ENCODE results near the gene AKIP1. TPM values are rescaled to one million over a fixed set of nuclear protein-coding genes. Genes with fewer than 3 reads are reported as not detected.
"Not testable (repeated sequence)": the region's sequence is repeated elsewhere in the genome, so short reads cannot be mapped to it uniquely, and the experiment has no call there.

Gene AKIP1
- total and polyA plus RNA-seq, 2 donors (not counting 3 experiments of a cell fraction or from before 2014, with no cell fraction given): 21.9 to 32.4 TPM

DNA sequence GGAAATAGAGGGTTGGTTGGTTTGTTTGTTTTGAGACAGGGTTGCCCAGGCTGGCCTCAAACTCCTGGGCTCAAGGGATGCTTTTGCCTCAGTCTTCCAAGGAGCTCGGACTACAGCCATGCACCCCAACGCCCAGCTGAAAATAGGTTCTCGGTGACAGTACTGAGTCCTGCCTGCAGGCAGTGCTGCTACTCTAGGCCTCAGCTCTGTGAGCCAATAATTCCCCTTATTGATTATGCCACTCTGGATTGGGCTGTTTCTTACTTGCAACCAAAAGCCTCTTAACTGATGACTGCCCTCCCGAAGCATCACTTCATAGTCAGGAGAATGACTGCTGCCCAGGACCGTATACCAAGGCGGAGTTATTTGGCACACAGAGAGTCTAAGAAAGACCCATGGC, 22.9 kb downstream of the AKIP1 start:
- Histone ChIP-seq H3K9ac (replicated peaks; ENCODE audit: extremely low read depth, insufficient read depth, low read length) (no peak overlapping the region), H3K9me1 (replicated peaks; ENCODE audit: control insufficient read depth, extremely low read depth, insufficient read depth, low read length) (no peaks in the 10 kb centered on the region), H3K27ac (ENCODE audit: insufficient read depth, low read depth, low read length) (no peak overlapping the region), H4K20me1 (replicated peaks; ENCODE audit: control insufficient read depth, extremely low read depth, insufficient read depth, low read length) (no peaks in the 10 kb centered on the region), H3K9me3 (replicated peaks; ENCODE audit: control insufficient read depth, insufficient read depth, low read length) (no peaks in the 10 kb centered on the region), H3K4me2 (ENCODE audit: insufficient read depth, low read length) (no peak overlapping the region), H2AFZ (ENCODE audit: low read depth, low read length) (no peak overlapping the region), H3K36me3 (ENCODE audit: control insufficient read depth in 2 of 2, extremely low read depth in 1 of 2, insufficient read depth in 2 of 2, low read length in 2 of 2) (no peaks in the 10 kb centered on the region), H3K79me2 (ENCODE audit: control insufficient read depth, insufficient read depth, low read length) (no peaks in the 10 kb centered on the region), H3K4me3 (replicated peaks in 1 of 3; ENCODE audit: insufficient read depth in 1 of 3, low read depth in 1 of 3, low read length in 3 of 3) (no peak overlapping the region), H3K27me3 (ENCODE audit: control insufficient read depth in 2 of 2, insufficient read depth in 2 of 2, low read length in 2 of 2) (no peaks in the 10 kb centered on the region), H3K4me1 (ENCODE audit: control insufficient read depth, extremely low read depth, insufficient read depth, low read length) (peaks cover 7% of the 10 kb centered on the region)
- BruUV-seq (replicated peaks): no TSS peak
- intact Hi-C loops (cut with micrococcal nuclease): no loop called here
- FAIRE-seq (no peak), DNase-seq (ENCODE audit: low read depth, low spot score) (no peak)
- CTCF ChIA-PET: interaction anchor here (1.0 to 3.9 kb wide), 2 partner anchors 26 to 204 kb away, joined by 3 to 21 read pairs; no protein-coding TSS in a partner anchor
- no peak for TF ChIP-seq GATA2 (IDR thresholded peaks at IDR 0.05; ENCODE audit: insufficient read depth, insufficient read length, low read depth, low read length)
- dilution Hi-C loops (cut with MboI; ENCODE audit: extremely low pct_ligation_motif_present, low sequenced_read_pairs): no loop called here
- POLR2A ChIA-PET: no interaction called here

DNA sequence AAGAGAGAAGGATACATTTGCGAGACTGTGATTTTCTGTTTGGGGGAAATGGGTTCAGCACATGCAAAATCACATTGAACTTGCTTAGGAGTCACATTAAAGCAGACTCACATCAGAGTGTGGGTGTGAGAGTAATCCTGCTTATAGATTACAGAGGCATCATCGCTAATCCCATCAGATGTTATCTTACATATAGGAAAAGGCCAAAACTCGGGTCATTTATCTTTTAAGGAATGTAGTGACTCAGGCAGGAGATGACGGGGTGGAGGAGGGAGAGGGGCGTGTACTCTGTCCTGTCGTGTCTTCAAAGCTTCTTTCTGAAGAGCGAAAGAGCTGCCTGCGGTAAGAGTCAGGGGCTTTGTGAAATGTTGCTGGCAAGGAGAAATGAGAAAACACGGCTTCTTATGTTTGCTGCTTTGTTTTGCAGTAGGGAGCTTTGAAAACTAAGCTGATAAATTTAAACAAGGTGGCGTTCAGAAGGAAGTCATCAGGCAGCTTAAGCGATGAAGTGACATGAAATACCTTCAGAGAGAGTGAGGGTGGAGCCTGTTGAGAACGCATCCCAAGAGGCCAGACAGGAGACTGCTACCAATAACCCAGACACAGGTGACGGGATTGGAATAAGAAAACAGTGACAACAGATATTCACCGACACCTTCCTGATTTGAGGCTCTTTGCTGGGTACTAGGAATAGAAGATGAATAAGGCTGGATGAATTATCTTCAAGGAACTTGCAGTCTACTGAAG, 23.9 kb downstream of the AKIP1 start:
- TF ChIP-seq GATA2 (IDR thresholded peaks at IDR 0.05; ENCODE audit: insufficient read depth, insufficient read length, low read depth, low read length): peak; percentile 77
- TF ChIP-seq POLR2A (IDR thresholded peaks at IDR 0.05; ENCODE audit: low read depth, low read length): no peak
- Histone ChIP-seq H3K4me1 (ENCODE audit: control insufficient read depth, extremely low read depth, insufficient read depth, low read length) (peaks cover 7% of the 10 kb centered on the region), H3K9me3 (replicated peaks; ENCODE audit: control insufficient read depth, insufficient read depth, low read length) (no peaks in the 10 kb centered on the region), H3K4me2 (ENCODE audit: insufficient read depth, low read length) (peak overlapping the region; percentile 39), H3K27me3 (ENCODE audit: control insufficient read depth in 2 of 2, insufficient read depth in 2 of 2, low read length in 2 of 2) (no peaks in the 10 kb centered on the region), H2AFZ (ENCODE audit: low read depth, low read length) (peak overlapping the region; percentile 51), H3K9me1 (replicated peaks; ENCODE audit: control insufficient read depth, extremely low read depth, insufficient read depth, low read length) (no peaks in the 10 kb centered on the region), H3K9ac (replicated peaks; ENCODE audit: extremely low read depth, insufficient read depth, low read length) (no peak overlapping the region), H3K27ac (ENCODE audit: insufficient read depth, low read depth, low read length) (no peak overlapping the region), H4K20me1 (replicated peaks; ENCODE audit: control insufficient read depth, extremely low read depth, insufficient read depth, low read length) (no peaks in the 10 kb centered on the region), H3K79me2 (ENCODE audit: control insufficient read depth, insufficient read depth, low read length) (no peaks in the 10 kb centered on the region), H3K4me3 (replicated peaks in 1 of 3; ENCODE audit: insufficient read depth in 1 of 3, low read depth in 1 of 3, low read length in 3 of 3) (no peak overlapping the region), H3K36me3 (ENCODE audit: control insufficient read depth in 2 of 2, extremely low read depth in 1 of 2, insufficient read depth in 2 of 2, low read length in 2 of 2) (no peaks in the 10 kb centered on the region)
- DNase-seq (ENCODE audit: low read depth, low spot score) (no peak), FAIRE-seq (no peak)
- POLR2A ChIA-PET: no interaction called here
- intact Hi-C loops (cut with micrococcal nuclease) (no loop called here), dilution Hi-C loops (cut with MboI; ENCODE audit: extremely low pct_ligation_motif_present, low sequenced_read_pairs) (no loop called here)
- CTCF ChIA-PET: interaction anchor here (0.6 to 1.0 kb wide), 3 partner anchors 21 to 203 kb away, joined by 3 to 5 read pairs (median 3); no protein-coding TSS in a partner anchor
- no TSS peak for BruUV-seq (replicated peaks)

DNA sequence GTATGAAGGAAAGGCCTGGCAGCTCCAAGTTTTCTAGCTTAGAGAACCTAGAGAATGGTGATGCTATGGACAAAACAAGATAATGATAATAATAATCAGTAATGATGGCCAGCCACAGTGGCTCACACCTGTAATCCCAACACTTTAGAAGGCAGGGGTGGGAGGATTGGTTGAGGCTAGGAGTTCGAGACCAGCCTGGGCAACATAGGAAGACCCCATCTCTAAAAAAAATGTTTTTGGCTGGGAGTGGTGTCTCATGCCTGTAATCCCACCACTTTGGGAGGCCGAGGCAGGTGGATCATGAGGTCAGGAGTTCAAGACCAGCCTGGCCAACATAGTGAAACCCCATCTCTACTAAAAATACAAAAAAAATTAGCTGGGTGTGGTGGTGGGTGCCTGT, 24.8 kb downstream of the AKIP1 start:
- H3K36me3 ChIP-seq (ENCODE audit: control insufficient read depth in 2 of 2, extremely low read depth in 1 of 2, insufficient read depth in 2 of 2, low read length in 2 of 2); H3K79me2 ChIP-seq (ENCODE audit: control insufficient read depth, insufficient read depth, low read length); intact Hi-C loops (cut with micrococcal nuclease); DNase-seq (ENCODE audit: low read depth, low spot score); H3K9ac ChIP-seq (replicated peaks; ENCODE audit: extremely low read depth, insufficient read depth, low read length); H3K4me3 ChIP-seq (replicated peaks in 1 of 3; ENCODE audit: insufficient read depth in 1 of 3, low read depth in 1 of 3, low read length in 3 of 3); FAIRE-seq; H4K20me1 ChIP-seq (replicated peaks; ENCODE audit: control insufficient read depth, extremely low read depth, insufficient read depth, low read length); POLR2A ChIA-PET; H3K27ac ChIP-seq (ENCODE audit: insufficient read depth, low read depth, low read length); H2AFZ ChIP-seq (ENCODE audit: low read depth, low read length); H3K9me1 ChIP-seq (replicated peaks; ENCODE audit: control insufficient read depth, extremely low read depth, insufficient read depth, low read length); H3K9me3 ChIP-seq (replicated peaks; ENCODE audit: control insufficient read depth, insufficient read depth, low read length); H3K4me2 ChIP-seq (ENCODE audit: insufficient read depth, low read length); H3K27me3 ChIP-seq (ENCODE audit: control insufficient read depth in 2 of 2, insufficient read depth in 2 of 2, low read length in 2 of 2); dilution Hi-C loops (cut with MboI; ENCODE audit: extremely low pct_ligation_motif_present, low sequenced_read_pairs); H3K4me1 ChIP-seq (ENCODE audit: control insufficient read depth, extremely low read depth, insufficient read depth, low read length); BruUV-seq (replicated peaks): not testable (repeated sequence)
- CTCF ChIA-PET: interaction anchor here (1.0 kb wide), 1 partner anchor 22 kb away, joined by 3 read pairs; no protein-coding TSS in a partner anchor
